Measurements from ENCODE around the gene CTNS.

GRCh38 chr17:3679531-3680126, 43.1 kb downstream of the CTNS start:
- TF ChIP-seq EZH2 (IDR thresholded peaks at IDR 0.05; ENCODE audit: borderline replicate concordance, low read length) (no peak), CTCF (conservative IDR thresholded peaks at IDR 0.05 in 1 of 2, IDR thresholded peaks at IDR 0.05 in 1 of 2; ENCODE audit: extremely low read depth in 1 of 2, insufficient read depth in 1 of 2, low read depth in 1 of 2, low read length in 2 of 2) (no peak)
